K562 (cell line): ENCODE data around the gene TAS2R39. TPM values are rescaled to one million over a fixed set of nuclear protein-coding genes. Genes with fewer than 3 reads are reported as not detected.

Experiments used
- ATAC-seq: fragments of 200-7000 bp; cut with Tn5 transposase; 3 replicates; pipeline ENCODE4 v1.9.1; 2020; ENCODE audit warnings: moderate library complexity
- BruUV-seq: library from RNA; stranded (reverse); fragments of 400-500 nt; replicated peaks from 2 replicates; lab custom pipeline; 2021; lab: Mats Ljungman, UMichigan
- CTCF ChIA-PET: fragments of 300-600 bp; formaldehyde crosslinking; extraction: SDS; loops from one replicate; lab custom pipeline; 2021; ENCODE audit warnings: low intra/inter-chr PET ratio; lab: Yijun Ruan, JAX
- POLR2A ChIA-PET: fragments of 300-600, 350-650 bp; sonication (Branson Sonifier 250); formaldehyde crosslinking; extraction: SDS; loops from one replicate; lab custom pipeline; 2021; ENCODE audit warnings: antibody characterized with exemption, inconsistent platforms; lab: Yijun Ruan, JAX
- DNase-seq, 4 experiments: peaks; one replicate each; pipeline versions ENCODE4 v3.0.0 to v3.0.0-alpha.2; 2011 to 2018; ENCODE audit warnings: low spot score in 3 of 4, mixed read lengths in 3 of 4; ENCODE audit errors: extremely low read depth in 1 of 4
- FAIRE-seq: peaks from 2 replicates; lab custom pipeline; 2011; peaks lifted over from hg19 to GRCh38; lab: Jason Lieb, UNC
- H2AFZ ChIP-seq: 2 replicates; pipeline ENCODE4 v1.6.0; 2011; ENCODE audit warnings: low read depth, low read length, control low read depth, inconsistent platforms
- H3K27ac ChIP-seq: fragments of 200-600 bp; 3 replicates; pipeline ENCODE4 v1.8.0; 2011; ENCODE audit warnings: low read depth, mild to moderate bottlenecking, control low read depth, inconsistent platforms, low read length, moderate library complexity, mixed read lengths; ENCODE audit errors: extremely low read depth
- H3K27me3 ChIP-seq, 2 experiments: fragments of 300-600 bp in 1 of 2; 2 replicates in 1 of 2; 3 replicates in 1 of 2; pipeline versions ENCODE4 v1.6.0 to v1.8.0; 2011; ENCODE audit warnings: inconsistent platforms in 2 of 2, low read length in 2 of 2, mild to moderate bottlenecking in 1 of 2, mixed read lengths in 1 of 2, moderate library complexity in 1 of 2; ENCODE audit not compliant: control insufficient read depth in 2 of 2, insufficient read depth in 2 of 2
- H3K36me3 ChIP-seq: fragments of 300-600 bp; 3 replicates; pipeline ENCODE4 v1.8.0; 2011; ENCODE audit warnings: mild to moderate bottlenecking, low read length, inconsistent platforms; ENCODE audit not compliant: control insufficient read depth, insufficient read depth
- H3K4me1 ChIP-seq, 2 experiments: fragments of 200-600 bp in 1 of 2; replicated peaks in 1 of 2; 2 replicates in 1 of 2; 3 replicates in 1 of 2; pipeline versions ENCODE4 v1.5.1 to v1.8.0; 2011; ENCODE audit warnings: inconsistent platforms in 2 of 2, low read length in 2 of 2, mild to moderate bottlenecking in 1 of 2, mixed read lengths in 1 of 2, moderate library complexity in 1 of 2; ENCODE audit not compliant: control insufficient read depth in 2 of 2, insufficient read depth in 2 of 2
- H3K4me2 ChIP-seq: 2 replicates; pipeline ENCODE4 v1.6.1; 2011; ENCODE audit warnings: low read length, control low read depth, inconsistent platforms, mixed read lengths; ENCODE audit not compliant: insufficient read depth
- H3K4me3 ChIP-seq: fragments of 200-600 bp; sonication (generic), shearing (Covaris generic); 2 replicates; pipeline ENCODE4 v1.5.1; 2016; ENCODE audit warnings: control low read depth, inconsistent platforms
- H3K79me2 ChIP-seq: fragments of 200-600 bp; 3 replicates; pipeline ENCODE4 v1.8.0; 2011; ENCODE audit warnings: low read length, inconsistent platforms; ENCODE audit not compliant: control insufficient read depth, insufficient read depth
- H3K9ac ChIP-seq, 2 experiments: 2 replicates each; pipeline versions ENCODE4 v1.6.0 to v1.6.1; 2011; ENCODE audit warnings: low read depth in 2 of 2, low read length in 2 of 2, control low read depth in 1 of 2, inconsistent platforms in 1 of 2, mild to moderate bottlenecking in 1 of 2, mixed read lengths in 1 of 2; ENCODE audit not compliant: insufficient read depth in 1 of 2
- H3K9me1 ChIP-seq: one replicate; pipeline ENCODE4 v1.6.0; 2011; ENCODE audit warnings: inconsistent platforms, mild to moderate bottlenecking, low read length, moderate library complexity; ENCODE audit not compliant: control insufficient read depth, insufficient read depth
- H3K9me3 ChIP-seq: replicated peaks from 2 replicates; pipeline ENCODE4 v1.5.1; 2011; ENCODE audit warnings: low read depth, low read length, inconsistent platforms; ENCODE audit not compliant: control insufficient read depth, insufficient read depth
- H4K20me1 ChIP-seq: replicated peaks from 2 replicates; pipeline ENCODE4 v1.6.1; 2011; ENCODE audit warnings: low read length, inconsistent platforms, mixed read lengths; ENCODE audit not compliant: control insufficient read depth, insufficient read depth
- BACH1 ChIP-seq: fragments of 200-800 bp; sonication (Bioruptor generic); IDR thresholded peaks from 2 replicates; pipeline ENCODE4 v1.6.1; 2016; ENCODE audit warnings: missing genetic modification characterization, missing compliant biosample characterization
- DPF2 ChIP-seq: fragments of 450-650 bp; IDR thresholded peaks from 2 replicates; pipeline ENCODE4 v1.6.1; 2016
- FOSL1 ChIP-seq: fragments of 200-800 bp; sonication (Bioruptor generic); conservative IDR thresholded peaks from 2 replicates; pipeline ENCODE4 v1.6.1; 2016; ENCODE audit warnings: missing genetic modification characterization, missing compliant biosample characterization
- GATAD2A ChIP-seq: fragments of 450-650 bp; IDR thresholded peaks from 2 replicates; pipeline ENCODE4 v1.6.1; 2017
- KLF1 ChIP-seq: fragments of 450-650 bp; IDR thresholded peaks from 2 replicates; pipeline ENCODE4 v1.6.1; 2016; ENCODE audit warnings: missing genetic modification characterization, missing compliant biosample characterization
- MAFF ChIP-seq: IDR thresholded peaks from 2 replicates; pipeline ENCODE4 v1.6.1; 2012; ENCODE audit warnings: low read length, improper control_type of control experiment
- NRF1 ChIP-seq, 2 experiments: fragments of 450-650 bp; IDR thresholded peaks in 1 of 2; conservative IDR thresholded peaks in 1 of 2; 2 replicates each; pipeline ENCODE4 v1.6.1; 2014; ENCODE audit warnings: mild to moderate bottlenecking in 2 of 2
- RBM34 ChIP-seq: fragments of 200-400 bp; formaldehyde crosslinking; IDR thresholded peaks from 2 replicates; pipeline ENCODE4 v1.6.1; 2018; ENCODE audit warnings: low read length, borderline replicate concordance; ENCODE audit not compliant: insufficient read depth
- RFX1 ChIP-seq: fragments of 450-650 bp; IDR thresholded peaks from 2 replicates; pipeline ENCODE4 v1.6.1; 2016; ENCODE audit warnings: mild to moderate bottlenecking, moderate library complexity
- TEAD4 ChIP-seq, 2 experiments: sonication (generic) in 1 of 2; formaldehyde crosslinking in 1 of 2; IDR thresholded peaks; 2 replicates each; pipeline versions ENCODE4 v1.6.1 to v1.8.0; 2012 to 2022; ENCODE audit warnings: borderline replicate concordance in 1 of 2, inconsistent platforms in 1 of 2, low read length in 1 of 2, mild to moderate bottlenecking in 1 of 2, missing genetic modification reagents in 1 of 2
- ZKSCAN3 ChIP-seq: fragments of 250-450 bp; sonication (Bioruptor Pico); IDR thresholded peaks from 2 replicates; pipeline ENCODE4 v1.4.0; 2020
- ZNF263 ChIP-seq: sonication (generic); formaldehyde crosslinking; IDR thresholded peaks from 2 replicates; pipeline ENCODE4 v1.8.0; 2022; ENCODE audit warnings: mild to moderate bottlenecking, missing genetic modification reagents, borderline replicate concordance
- ZNF586 ChIP-seq: fragments of 450-650 bp; formaldehyde crosslinking; conservative IDR thresholded peaks from 2 replicates; pipeline ENCODE4 v1.4.0; 2020; ENCODE audit warnings: mild to moderate bottlenecking, moderate library complexity
- WGBS: fragments of 100-300 bp; shearing (Covaris generic); methylation state at CpG from one replicate; pipeline ENCODE4 v1.1.6; 2016; ENCODE audit warnings: low coverage, mixed read lengths; ENCODE audit not compliant: insufficient coverage; ENCODE audit errors: missing lambda C conversion rate; 5-methylcytosine and 5-hydroxymethylcytosine counted together
- in situ Hi-C: fragments of 300-500 bp; cut with MboI; formaldehyde crosslinking; loops from 4 replicates; pipeline ENCODE4 v1.15.0; 2018; ENCODE audit warnings: inconsistent platforms, mixed read lengths
- intact Hi-C: fragments of 100-400 bp; cut with micrococcal nuclease; formaldehyde crosslinking; loops from 2 replicates; pipeline ENCODE4 v1.14.2; 2022
- polyA plus RNA-seq, 8 experiments: library from polyadenylated mRNA; depleted of rRNA in 4 of 8; stranded (reverse) in 5 of 8; unstranded in 3 of 8; fragments of >200 nt; fragmentation: Nextera tagmentation in 2 of 8; fragmentation: Illumina TruSeq in 1 of 8; extraction: Ambion mirVana in 2 of 8; extraction: Trizol in 1 of 8; gene quantifications; 2 replicates each; pipeline versions ENCODE4 v1.2.1 to v1.2.3, GENCODE V29; 2011 to 2014; ENCODE audit warnings: inconsistent platforms in 1 of 8, missing spikeins in 1 of 8
- total RNA-seq, 7 experiments: library from RNA; depleted of rRNA in 6 of 7; stranded (reverse); fragments of >200 nt in 6 of 7; fragmentation: Illumina TruSeq in 2 of 7; extraction: Trizol in 2 of 7; gene quantifications; 2 replicates each; pipeline versions ENCODE4 v1.2.1 to v1.2.3, GENCODE V29; 2011 to 2021; ENCODE audit warnings: low replicate concordance in 1 of 7
- TF ChIP-seq, protein P1 (sequence below): sonication (generic); formaldehyde crosslinking; IDR thresholded peaks from 2 replicates; pipeline ENCODE4 v1.8.1; 2023; ENCODE audit warnings: mild to moderate bottlenecking, missing genetic modification reagents
- TF ChIP-seq, protein P2 (sequence below): sonication (generic); formaldehyde crosslinking; IDR thresholded peaks from 2 replicates; pipeline ENCODE4 v1.8.0; 2022; ENCODE audit warnings: mild to moderate bottlenecking, missing genetic modification reagents
- TF ChIP-seq, protein P3 (sequence below): sonication (generic); formaldehyde crosslinking; IDR thresholded peaks from 2 replicates; pipeline ENCODE4 v1.8.1; 2023; ENCODE audit warnings: mild to moderate bottlenecking, missing genetic modification reagents

The TAS2R39 gene
- total and polyA plus RNA-seq, 9 of the 15 experiments (the other 6 are each of a cell fraction or from before 2014, with no cell fraction given), result not detected

DNA sequence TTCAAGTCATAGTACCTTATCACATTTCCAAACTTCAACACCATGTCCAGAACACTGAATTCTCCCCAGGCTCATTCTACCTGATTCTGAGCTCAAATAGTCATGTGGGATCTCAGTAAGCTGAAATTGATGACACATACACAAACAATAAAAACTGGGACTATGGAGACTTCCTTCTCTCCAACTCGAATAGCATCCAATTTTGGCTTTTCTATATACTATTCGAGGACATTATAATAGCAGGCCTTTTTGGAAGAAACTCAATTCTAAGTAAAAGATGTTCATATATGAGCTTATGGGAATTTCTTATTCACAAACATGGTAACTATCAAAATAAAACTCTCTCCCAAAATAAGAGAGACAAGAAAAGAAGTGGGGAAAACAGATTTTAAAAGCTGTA is 38.1 kb downstream of the TAS2R39 start:
- ATAC-seq (no peak), FAIRE-seq (no peak), DNase-seq (no peak)
- Histone ChIP-seq H2AFZ (no peak overlapping the region), H3K4me3 (no peak overlapping the region), H3K4me2 (no peak overlapping the region), H4K20me1 (no peaks in the 10 kb centered on the region), H3K9me3 (no peaks in the 10 kb centered on the region), H3K4me1 (no peaks in the 10 kb centered on the region), H3K27me3 (peaks cover 24 to 36% of the 10 kb centered on the region in 2 experiments; a peak in 4 of 5 replicates), H3K9ac (no peak overlapping the region), H3K79me2 (no peaks in the 10 kb centered on the region), H3K9me1 (no peaks in the 10 kb centered on the region), H3K27ac (no peak overlapping the region), H3K36me3 (no peaks in the 10 kb centered on the region)
- WGBS, result 0% methylated on average over 2 of the region's 2 CpGs
- TF ChIP-seq, protein P1, sequence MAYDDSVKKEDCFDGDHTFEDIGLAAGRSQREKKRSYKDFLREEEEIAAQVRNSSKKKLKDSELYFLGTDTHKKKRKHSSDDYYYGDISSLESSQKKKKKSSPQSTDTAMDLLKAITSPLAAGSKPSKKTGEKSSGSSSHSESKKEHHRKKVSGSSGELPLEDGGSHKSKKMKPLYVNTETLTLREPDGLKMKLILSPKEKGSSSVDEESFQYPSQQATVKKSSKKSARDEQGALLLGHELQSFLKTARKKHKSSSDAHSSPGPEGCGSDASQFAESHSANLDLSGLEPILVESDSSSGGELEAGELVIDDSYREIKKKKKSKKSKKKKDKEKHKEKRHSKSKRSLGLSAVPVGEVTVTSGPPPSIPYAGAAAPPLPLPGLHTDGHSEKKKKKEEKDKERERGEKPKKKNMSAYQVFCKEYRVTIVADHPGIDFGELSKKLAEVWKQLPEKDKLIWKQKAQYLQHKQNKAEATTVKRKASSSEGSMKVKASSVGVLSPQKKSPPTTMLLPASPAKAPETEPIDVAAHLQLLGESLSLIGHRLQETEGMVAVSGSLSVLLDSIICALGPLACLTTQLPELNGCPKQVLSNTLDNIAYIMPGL, result no peak
- TF ChIP-seq FOSL1 (tag) (no peak), RBM34 (no peak), BACH1 (tag) (no peak), ZKSCAN3 (CRISPR knock-in tag) (no peak), NRF1 (conservative IDR thresholded peaks at IDR 0.05 in 1 of 2, IDR thresholded peaks at IDR 0.05 in 1 of 2) (no peak), ZNF263 (CRISPR knock-in tag) (no peak), DPF2 (no peak), TEAD4 (IDR thresholded peaks at IDR 0.05; ENCODE audit: low read length) (no peak), TEAD4 (CRISPR knock-in tag; IDR thresholded peaks at IDR 0.05; ENCODE audit: borderline replicate concordance) (no peak), MAFF (no peak), GATAD2A (no peak), ZNF586 (no peak), RFX1 (no peak), KLF1 (tag) (no peak)
- TF ChIP-seq, protein P2, sequence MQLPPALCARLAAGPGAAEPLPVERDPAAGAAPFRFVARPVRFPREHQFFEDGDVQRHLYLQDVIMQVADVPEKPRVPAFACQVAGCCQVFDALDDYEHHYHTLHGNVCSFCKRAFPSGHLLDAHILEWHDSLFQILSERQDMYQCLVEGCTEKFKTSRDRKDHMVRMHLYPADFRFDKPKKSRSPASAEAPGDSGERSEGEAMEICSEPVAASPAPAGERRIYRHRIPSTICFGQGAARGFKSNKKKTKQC (CRISPR knock-in tag), result no peak
- TF ChIP-seq, protein P3, sequence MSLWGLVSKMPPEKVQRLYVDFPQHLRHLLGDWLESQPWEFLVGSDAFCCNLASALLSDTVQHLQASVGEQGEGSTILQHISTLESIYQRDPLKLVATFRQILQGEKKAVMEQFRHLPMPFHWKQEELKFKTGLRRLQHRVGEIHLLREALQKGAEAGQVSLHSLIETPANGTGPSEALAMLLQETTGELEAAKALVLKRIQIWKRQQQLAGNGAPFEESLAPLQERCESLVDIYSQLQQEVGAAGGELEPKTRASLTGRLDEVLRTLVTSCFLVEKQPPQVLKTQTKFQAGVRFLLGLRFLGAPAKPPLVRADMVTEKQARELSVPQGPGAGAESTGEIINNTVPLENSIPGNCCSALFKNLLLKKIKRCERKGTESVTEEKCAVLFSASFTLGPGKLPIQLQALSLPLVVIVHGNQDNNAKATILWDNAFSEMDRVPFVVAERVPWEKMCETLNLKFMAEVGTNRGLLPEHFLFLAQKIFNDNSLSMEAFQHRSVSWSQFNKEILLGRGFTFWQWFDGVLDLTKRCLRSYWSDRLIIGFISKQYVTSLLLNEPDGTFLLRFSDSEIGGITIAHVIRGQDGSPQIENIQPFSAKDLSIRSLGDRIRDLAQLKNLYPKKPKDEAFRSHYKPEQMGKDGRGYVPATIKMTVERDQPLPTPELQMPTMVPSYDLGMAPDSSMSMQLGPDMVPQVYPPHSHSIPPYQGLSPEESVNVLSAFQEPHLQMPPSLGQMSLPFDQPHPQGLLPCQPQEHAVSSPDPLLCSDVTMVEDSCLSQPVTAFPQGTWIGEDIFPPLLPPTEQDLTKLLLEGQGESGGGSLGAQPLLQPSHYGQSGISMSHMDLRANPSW (CRISPR knock-in tag), result no peak
- POLR2A ChIA-PET, result no interaction called here
- intact Hi-C loops, result no loop called here
- CTCF ChIA-PET, result interaction anchor here (0.6 to 1.1 kb wide), 2 partner anchors 94 to 212 kb away, joined by 3 read pairs; partner anchors contain the start of gene CLCN1
- BruUV-seq, result no TSS peak
- in situ Hi-C loops, result loop anchor here (5.0 to 10.0 kb wide), 2 partner anchors 364 to 596 kb away; partner anchors contain the start of gene EPHB6
